Endothelial cell of umbilical vein (primary cell): ENCODE measurements around the gene DAB1.

ENCODE experiments used
- JUN ChIP-seq: IDR thresholded peaks from 2 replicates; pipeline ENCODE4 v1.6.1; 2011; ENCODE audit warnings: borderline replicate concordance, low read depth; ENCODE audit not compliant: insufficient read length, insufficient read depth
- POLR2A ChIP-seq: IDR thresholded peaks from 2 replicates; pipeline ENCODE4 v1.6.1; 2012; ENCODE audit warnings: low read depth, mild to moderate bottlenecking, control low read depth, low read length
- TF ChIP-seq, protein P1 (sequence below), 2 donors: IDR thresholded peaks; 1 replicate in 1 of 2; 2 replicates in 1 of 2; pipeline ENCODE4 v1.5.1; 2011; ENCODE audit warnings: low read length in 2 of 2, mild to moderate bottlenecking in 2 of 2, moderate library complexity in 2 of 2, control low read depth in 1 of 2, inconsistent platforms in 1 of 2, low read depth in 1 of 2; ENCODE audit not compliant: insufficient read depth in 1 of 2; ENCODE audit errors: extremely low read depth in 1 of 2

DNA sequence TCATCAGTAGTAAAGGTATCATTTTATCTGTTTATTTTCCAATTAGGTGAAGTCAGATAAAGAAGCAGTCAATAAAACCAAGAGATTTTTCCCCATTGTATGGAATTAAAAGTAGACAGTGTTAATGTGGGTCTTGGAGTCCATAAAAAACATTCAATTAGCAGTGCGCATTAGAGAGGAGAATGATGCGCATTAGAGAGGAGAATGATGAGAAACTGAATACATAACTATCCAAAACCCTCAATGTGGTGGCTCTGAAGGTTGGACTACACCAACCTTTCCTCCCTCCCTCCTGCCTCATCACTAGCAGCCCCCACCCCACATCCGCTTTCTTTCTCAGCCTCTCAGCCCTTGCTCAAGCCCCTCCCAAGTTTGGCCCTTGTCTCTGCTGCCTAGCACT lies 99.5 kb downstream of the DAB1 start:
- TF ChIP-seq, protein P1, sequence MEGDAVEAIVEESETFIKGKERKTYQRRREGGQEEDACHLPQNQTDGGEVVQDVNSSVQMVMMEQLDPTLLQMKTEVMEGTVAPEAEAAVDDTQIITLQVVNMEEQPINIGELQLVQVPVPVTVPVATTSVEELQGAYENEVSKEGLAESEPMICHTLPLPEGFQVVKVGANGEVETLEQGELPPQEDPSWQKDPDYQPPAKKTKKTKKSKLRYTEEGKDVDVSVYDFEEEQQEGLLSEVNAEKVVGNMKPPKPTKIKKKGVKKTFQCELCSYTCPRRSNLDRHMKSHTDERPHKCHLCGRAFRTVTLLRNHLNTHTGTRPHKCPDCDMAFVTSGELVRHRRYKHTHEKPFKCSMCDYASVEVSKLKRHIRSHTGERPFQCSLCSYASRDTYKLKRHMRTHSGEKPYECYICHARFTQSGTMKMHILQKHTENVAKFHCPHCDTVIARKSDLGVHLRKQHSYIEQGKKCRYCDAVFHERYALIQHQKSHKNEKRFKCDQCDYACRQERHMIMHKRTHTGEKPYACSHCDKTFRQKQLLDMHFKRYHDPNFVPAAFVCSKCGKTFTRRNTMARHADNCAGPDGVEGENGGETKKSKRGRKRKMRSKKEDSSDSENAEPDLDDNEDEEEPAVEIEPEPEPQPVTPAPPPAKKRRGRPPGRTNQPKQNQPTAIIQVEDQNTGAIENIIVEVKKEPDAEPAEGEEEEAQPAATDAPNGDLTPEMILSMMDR (IDR thresholded peaks at IDR 0.05; ENCODE audit: extremely low read depth in 1 of 2, insufficient read depth in 1 of 2, low read depth in 1 of 2, low read length in 2 of 2) = no peak
- no peak for TF ChIP-seq JUN
- TF ChIP-seq POLR2A = no peak
